Fibroblast of lung (primary cell): ENCODE results near the gene TMEM8B. TPM values are rescaled to one million over a fixed set of nuclear protein-coding genes. Genes with fewer than 3 reads are reported as not detected.

Source experiments
- DNase-seq, 2 donors: peaks; one replicate each; pipeline versions ENCODE4 v3.0.0 to v3.0.0-alpha.2; 2010; ENCODE audit warnings: low read depth in 2 of 2
- H2AFZ ChIP-seq: 2 replicates; pipeline ENCODE4 v1.5.1; 2012; ENCODE audit warnings: low read length, control low read depth, inconsistent platforms
- H3K27ac ChIP-seq: 2 replicates; pipeline ENCODE4 v1.5.1; 2011; ENCODE audit warnings: low read length, control low read depth; ENCODE audit not compliant: insufficient read depth
- H3K27me3 ChIP-seq: 2 replicates; pipeline ENCODE4 v1.5.1; 2011; ENCODE audit warnings: mild to moderate bottlenecking, low read length; ENCODE audit not compliant: control insufficient read depth, insufficient read depth
- H3K36me3 ChIP-seq: 2 replicates; pipeline ENCODE4 v1.5.1; 2011; ENCODE audit warnings: low read length; ENCODE audit not compliant: control insufficient read depth, insufficient read depth
- H3K4me1 ChIP-seq: 2 replicates; pipeline ENCODE4 v1.5.1; 2011; ENCODE audit warnings: low read length; ENCODE audit not compliant: control insufficient read depth, insufficient read depth; ENCODE audit errors: extremely low read depth
- H3K4me2 ChIP-seq: 2 replicates; pipeline ENCODE4 v1.5.1; 2011; ENCODE audit warnings: low read length, control low read depth; ENCODE audit not compliant: insufficient read depth; ENCODE audit errors: extremely low read depth
- H3K4me3 ChIP-seq, 4 experiments: fragments of 200-600 bp in 1 of 4; sonication (generic) in 1 of 4; replicated peaks in 1 of 4; 2 replicates each; pipeline ENCODE4 v1.5.1; 2011 to 2016; ENCODE audit warnings: low read length in 4 of 4, low read depth in 3 of 4, mild to moderate bottlenecking in 3 of 4, control low read depth in 2 of 4, inconsistent platforms in 1 of 4, mixed read lengths in 1 of 4; ENCODE audit not compliant: insufficient read depth in 1 of 4; ENCODE audit errors: control extremely low read depth in 1 of 4
- H3K79me2 ChIP-seq: 2 replicates; pipeline ENCODE4 v1.5.1; 2012; ENCODE audit warnings: mild to moderate bottlenecking, low read length, inconsistent platforms; ENCODE audit not compliant: control insufficient read depth, insufficient read depth
- H3K9ac ChIP-seq: 2 replicates; pipeline ENCODE4 v1.5.1; 2011; ENCODE audit warnings: mild to moderate bottlenecking, low read length, control low read depth; ENCODE audit not compliant: insufficient read depth
- H3K9me3 ChIP-seq: 2 replicates; pipeline ENCODE4 v1.5.1; 2012; ENCODE audit warnings: low read depth, low read length; ENCODE audit not compliant: control insufficient read depth, insufficient read depth
- H4K20me1 ChIP-seq: 2 replicates; pipeline ENCODE4 v1.5.1; 2011; ENCODE audit warnings: low read length; ENCODE audit not compliant: control insufficient read depth, insufficient read depth; ENCODE audit errors: extremely low read depth
- CTCF ChIP-seq, 2 donors: IDR thresholded peaks in 1 of 2; conservative IDR thresholded peaks in 1 of 2; 1 replicate in 1 of 2; 2 replicates in 1 of 2; pipeline ENCODE4 v1.5.1; 2011 to 2012; ENCODE audit warnings: low read length in 2 of 2, control low read depth in 1 of 2, inconsistent platforms in 1 of 2, low read depth in 1 of 2, mild to moderate bottlenecking in 1 of 2
- EZH2 ChIP-seq: IDR thresholded peaks from 2 replicates; pipeline ENCODE4 v1.5.1; 2012; ENCODE audit warnings: low read length, control low read depth, mild to moderate bottlenecking; ENCODE audit errors: missing control alignments
- polyA plus RNA-seq, 2 donors: library from polyadenylated mRNA; depleted of rRNA in 1 of 2; stranded (reverse) in 1 of 2; unstranded in 1 of 2; fragments of >200 nt; gene quantifications; 2 replicates each; pipeline ENCODE4 v1.2.1, GENCODE V29; 2011 to 2012; ENCODE audit warnings: missing spikeins in 1 of 2
- total RNA-seq: library from RNA; depleted of rRNA; stranded (reverse); fragments of >200 nt; gene quantifications from 2 replicates; pipeline ENCODE4 v1.2.1, GENCODE V29; 2014

TMEM8B gene
- total and polyA plus RNA-seq, 2 donors (not counting 1 experiment from before 2014, with no cell fraction given), result 2.7 to 3.0 TPM

GRCh38 chr9:35914301-35914807 lies 85.3 kb downstream of the TMEM8B start:
- Histone ChIP-seq H3K9me3 (no peaks in the 10 kb centered on the region), H3K27ac (no peak overlapping the region), H3K4me1 (peaks cover 4% of the 10 kb centered on the region), H3K27me3 (no peaks in the 10 kb centered on the region), H3K4me2 (no peak overlapping the region), H3K9ac (no peak overlapping the region), H2AFZ (no peak overlapping the region), H3K36me3 (no peaks in the 10 kb centered on the region), H3K4me3 (no peak overlapping the region), H4K20me1 (no peaks in the 10 kb centered on the region), H3K79me2 (no peaks in the 10 kb centered on the region)
- peak; percentile 21 to 34 for DNase-seq
- no peak for TF ChIP-seq EZH2
- no peak for TF ChIP-seq CTCF (conservative IDR thresholded peaks at IDR 0.05 in 1 of 2, IDR thresholded peaks at IDR 0.05 in 1 of 2; ENCODE audit: low read depth in 1 of 2, low read length in 2 of 2)

Other genes with a start within 250 kb of the TMEM8B start
- gene TESK1, start 224.0 kb upstream of the TMEM8B start, total RNA-seq, result 9.4 and 10.5 TPM in 2 replicates
- 12.0 and 12.5 TPM in 2 replicates for gene TESK1, start 224.0 kb upstream of the TMEM8B start, polyA plus RNA-seq
- 1.0 and 2.8 TPM in 2 replicates for gene CD72, start 210.8 kb upstream of the TMEM8B start, total RNA-seq
- gene CD72, start 210.8 kb upstream of the TMEM8B start, polyA plus RNA-seq, result 0.64 and 1.00 TPM in 2 replicates
- gene SIT1, start 178.3 kb upstream of the TMEM8B start, total RNA-seq, result 0.17 TPM in 1 of 2 replicates, not detected in the other
- gene SIT1, start 178.3 kb upstream of the TMEM8B start, polyA plus RNA-seq, result 0.07 TPM in 1 of 2 replicates, not detected in the other
- 67,954 and 162,287 TPM in 2 replicates for gene RMRP, start 171.2 kb upstream of the TMEM8B start, total RNA-seq
- 75.4 and 110 TPM in 2 replicates for gene RMRP, start 171.2 kb upstream of the TMEM8B start, polyA plus RNA-seq
- 15.4 and 20.6 TPM in 2 replicates for gene CCDC107, start 170.9 kb upstream of the TMEM8B start, total RNA-seq
- 20.2 and 24.9 TPM in 2 replicates for gene CCDC107, start 170.9 kb upstream of the TMEM8B start, polyA plus RNA-seq
- under 0.01 and 0.66 TPM in 2 replicates for gene ARHGEF39, start 164.0 kb upstream of the TMEM8B start, total RNA-seq
- 0.77 and 3.9 TPM in 2 replicates for gene ARHGEF39, start 164.0 kb upstream of the TMEM8B start, polyA plus RNA-seq
- 0.17 and 0.26 TPM in 2 replicates for gene CA9, start 155.3 kb upstream of the TMEM8B start, total RNA-seq
- gene CA9, start 155.3 kb upstream of the TMEM8B start, polyA plus RNA-seq, result 0.59 TPM in 1 of 2 replicates, not detected in the other
- gene TPM2, start 139.3 kb upstream of the TMEM8B start, total RNA-seq, result 696 and 1,003 TPM in 2 replicates
- gene TPM2, start 139.3 kb upstream of the TMEM8B start, polyA plus RNA-seq, result 1,280 and 1,927 TPM in 2 replicates
- gene TLN1, start 97.0 kb upstream of the TMEM8B start, total RNA-seq, result 214 and 405 TPM in 2 replicates
- 214 and 244 TPM in 2 replicates for gene TLN1, start 97.0 kb upstream of the TMEM8B start, polyA plus RNA-seq
- gene CREB3, start 96.6 kb upstream of the TMEM8B start, total RNA-seq, result 64.7 and 70.2 TPM in 2 replicates
- 50.2 and 55.8 TPM in 2 replicates for gene CREB3, start 96.6 kb upstream of the TMEM8B start, polyA plus RNA-seq
- gene GBA2, start 80.0 kb upstream of the TMEM8B start, total RNA-seq, result 21.8 and 23.9 TPM in 2 replicates
- gene GBA2, start 80.0 kb upstream of the TMEM8B start, polyA plus RNA-seq, result 24.1 and 25.5 TPM in 2 replicates
- gene RGP1, start 79.9 kb upstream of the TMEM8B start, total RNA-seq, result 10.5 and 14.9 TPM in 2 replicates
- 17.4 and 18.0 TPM in 2 replicates for gene RGP1, start 79.9 kb upstream of the TMEM8B start, polyA plus RNA-seq
- not detected in 2 replicates for gene MSMP, start 75.0 kb upstream of the TMEM8B start, total RNA-seq
- gene MSMP, start 75.0 kb upstream of the TMEM8B start, polyA plus RNA-seq, result not detected in 2 replicates
- gene NPR2, start 37.6 kb upstream of the TMEM8B start, total RNA-seq, result 23.6 and 47.4 TPM in 2 replicates
- 26.3 and 34.1 TPM in 2 replicates for gene NPR2, start 37.6 kb upstream of the TMEM8B start, polyA plus RNA-seq
- gene SPAG8, start 17.0 kb upstream of the TMEM8B start, total RNA-seq, result 1.0 and 1.3 TPM in 2 replicates
- gene SPAG8, start 17.0 kb upstream of the TMEM8B start, polyA plus RNA-seq, result 0.62 and 0.64 TPM in 2 replicates
- gene HINT2, start 14.2 kb upstream of the TMEM8B start, total RNA-seq, result 24.9 and 34.2 TPM in 2 replicates
- gene HINT2, start 14.2 kb upstream of the TMEM8B start, polyA plus RNA-seq, result 13.1 and 22.9 TPM in 2 replicates
- not detected in 2 replicates for gene FAM221B, start 496 bp upstream of the TMEM8B start, total RNA-seq
- not detected in 2 replicates for gene FAM221B, start 496 bp upstream of the TMEM8B start, polyA plus RNA-seq
- not detected in 2 replicates for gene OR13J1, start 41.2 kb downstream of the TMEM8B start, total RNA-seq
- gene OR13J1, start 41.2 kb downstream of the TMEM8B start, polyA plus RNA-seq, result not detected in 2 replicates
- 0.26 and 1.2 TPM in 2 replicates for gene HRCT1, start 77.0 kb downstream of the TMEM8B start, total RNA-seq
- 3.1 and 3.3 TPM in 2 replicates for gene HRCT1, start 77.0 kb downstream of the TMEM8B start, polyA plus RNA-seq
- gene SPAAR, start 80.3 kb downstream of the TMEM8B start, total RNA-seq, result under 0.01 and 0.17 TPM in 2 replicates
- 0.34 and 0.41 TPM in 2 replicates for gene SPAAR, start 80.3 kb downstream of the TMEM8B start, polyA plus RNA-seq
- 0.17 TPM in 1 of 2 replicates, not detected in the other for gene OR2S2, start 128.9 kb downstream of the TMEM8B start, total RNA-seq
- 0.17 and 0.18 TPM in 2 replicates for gene OR2S2, start 128.9 kb downstream of the TMEM8B start, polyA plus RNA-seq
- gene RECK, start 207.7 kb downstream of the TMEM8B start, total RNA-seq, result 43.1 and 98.4 TPM in 2 replicates
- 108 and 212 TPM in 2 replicates for gene RECK, start 207.7 kb downstream of the TMEM8B start, polyA plus RNA-seq